ENCODE data around the gene TRABD2A. TPM values are rescaled to one million over a fixed set of nuclear protein-coding genes. Genes with fewer than 3 reads are reported as not detected.
A peak's percentile ranks its signal among the peaks of the same experiment; 100 is the strongest.

Gene TRABD2A
- total and polyA plus RNA-seq, 9 donors, result 12.2 to 71.0 (median 33.3) TPM

DNA sequence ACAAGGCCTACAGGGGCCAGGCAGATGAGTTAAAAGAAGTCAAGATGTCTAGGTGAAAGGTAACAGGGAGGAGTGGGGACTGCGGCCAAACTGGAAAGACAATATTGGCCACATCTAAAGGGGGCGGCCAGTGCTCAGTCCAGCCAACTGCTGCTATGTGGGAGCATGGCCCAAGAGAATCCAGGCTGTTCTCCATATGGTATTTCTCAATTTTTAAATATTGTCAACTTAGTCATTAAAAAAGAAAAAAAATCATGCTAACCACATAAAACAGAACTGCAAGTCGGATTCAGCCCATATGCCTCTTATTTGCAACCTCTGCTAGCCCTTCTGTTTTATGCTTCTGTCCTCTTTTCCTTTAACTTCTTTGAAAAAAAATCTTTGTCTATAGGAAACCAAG, 14.8 kb downstream of the TRABD2A start:
- intact Hi-C loops (cut with DNase I), result no loop called here
- no peaks in the 10 kb centered on the region for H3K27me3 ChIP-seq
- DNase-seq, result peak in 1 of 5 donors; percentile 28
- no peaks in the 10 kb centered on the region for H3K9me3 ChIP-seq
- TF ChIP-seq, protein P1, sequence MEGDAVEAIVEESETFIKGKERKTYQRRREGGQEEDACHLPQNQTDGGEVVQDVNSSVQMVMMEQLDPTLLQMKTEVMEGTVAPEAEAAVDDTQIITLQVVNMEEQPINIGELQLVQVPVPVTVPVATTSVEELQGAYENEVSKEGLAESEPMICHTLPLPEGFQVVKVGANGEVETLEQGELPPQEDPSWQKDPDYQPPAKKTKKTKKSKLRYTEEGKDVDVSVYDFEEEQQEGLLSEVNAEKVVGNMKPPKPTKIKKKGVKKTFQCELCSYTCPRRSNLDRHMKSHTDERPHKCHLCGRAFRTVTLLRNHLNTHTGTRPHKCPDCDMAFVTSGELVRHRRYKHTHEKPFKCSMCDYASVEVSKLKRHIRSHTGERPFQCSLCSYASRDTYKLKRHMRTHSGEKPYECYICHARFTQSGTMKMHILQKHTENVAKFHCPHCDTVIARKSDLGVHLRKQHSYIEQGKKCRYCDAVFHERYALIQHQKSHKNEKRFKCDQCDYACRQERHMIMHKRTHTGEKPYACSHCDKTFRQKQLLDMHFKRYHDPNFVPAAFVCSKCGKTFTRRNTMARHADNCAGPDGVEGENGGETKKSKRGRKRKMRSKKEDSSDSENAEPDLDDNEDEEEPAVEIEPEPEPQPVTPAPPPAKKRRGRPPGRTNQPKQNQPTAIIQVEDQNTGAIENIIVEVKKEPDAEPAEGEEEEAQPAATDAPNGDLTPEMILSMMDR (IDR thresholded peaks at IDR 0.05), result no peak
- no peak for TF ChIP-seq POLR2A (IDR thresholded peaks at IDR 0.05)
- no peak overlapping the region for H3K4me3 ChIP-seq
- no peaks in the 10 kb centered on the region for H3K4me1 ChIP-seq (ENCODE audit: insufficient read depth)
- 19 to 35% (median 27%) methylated on average over 3 of the region's 3 CpGs for WGBS, 3 donors
- no peak overlapping the region for H3K27ac ChIP-seq
- no peaks in the 10 kb centered on the region for H3K36me3 ChIP-seq

DNA sequence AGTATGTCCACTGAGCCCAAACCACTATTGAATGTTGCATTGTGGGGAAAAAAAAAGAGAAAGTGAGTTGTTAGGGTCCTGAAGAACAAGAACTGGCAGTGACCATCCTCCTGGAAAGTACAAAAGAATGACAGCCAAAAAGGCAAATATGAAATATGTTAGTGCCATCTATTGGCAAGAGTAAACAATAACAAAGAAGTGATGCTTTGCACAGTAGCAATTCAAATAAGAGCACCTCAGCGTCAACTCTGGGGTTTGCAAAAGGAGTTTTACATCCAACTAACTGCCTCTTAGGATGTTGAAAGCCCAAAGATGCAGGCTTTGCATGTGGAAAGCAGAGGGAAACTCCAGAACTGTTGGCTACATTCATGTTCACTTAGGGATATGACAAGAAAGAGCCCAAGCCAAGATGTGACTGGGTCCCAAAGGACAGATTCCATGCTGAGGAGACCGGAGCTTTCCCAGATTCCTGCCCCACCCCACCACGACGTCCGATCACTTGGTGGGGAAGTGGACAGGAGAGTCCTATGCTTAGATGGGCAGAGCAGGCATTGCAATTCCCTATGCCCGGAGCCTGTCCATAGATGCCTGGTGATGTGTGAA, 15.6 kb downstream of the TRABD2A start:
- Histone ChIP-seq H3K4me3 (no peak overlapping the region), H3K4me1 (ENCODE audit: insufficient read depth) (no peaks in the 10 kb centered on the region), H3K27me3 (no peaks in the 10 kb centered on the region), H3K9me3 (no peaks in the 10 kb centered on the region), H3K36me3 (no peaks in the 10 kb centered on the region), H3K27ac (no peak overlapping the region)
- intact Hi-C loops (cut with DNase I), result no loop called here
- 59 to 76% (median 76%) methylated on average over 6 of the region's 6 CpGs for WGBS, 3 donors
- TF ChIP-seq, protein P1 (IDR thresholded peaks at IDR 0.05), result no peak
- TF ChIP-seq EP300 (IDR thresholded peaks at IDR 0.05) (no peak), POLR2A (IDR thresholded peaks at IDR 0.05) (no peak)
- DNase-seq, result no peak

DNA sequence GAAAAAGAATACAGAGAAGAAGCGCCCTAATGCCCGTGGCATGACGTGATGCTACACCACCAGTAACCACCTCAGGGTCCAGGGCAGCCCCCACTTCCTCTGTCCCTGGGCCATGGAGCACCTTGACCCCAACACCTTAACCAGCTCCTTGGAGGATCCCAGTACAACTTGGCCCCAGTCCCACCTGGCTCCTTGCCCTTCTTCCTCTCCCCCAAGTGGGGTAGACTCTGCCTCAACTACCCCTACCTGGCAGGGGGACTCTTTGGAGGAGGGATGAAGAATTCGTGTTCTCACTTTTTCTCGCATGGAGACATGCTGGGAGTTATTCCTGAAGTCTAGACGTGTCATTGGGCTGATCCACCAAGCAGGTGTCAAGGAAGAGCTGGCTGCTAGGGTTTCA, 18.9 kb downstream of the TRABD2A start:
- no peak for DNase-seq
- Histone ChIP-seq H3K4me1 (ENCODE audit: insufficient read depth) (no peaks in the 10 kb centered on the region), H3K4me3 (no peak overlapping the region), H3K27ac (no peak overlapping the region), H3K9me3 (no peaks in the 10 kb centered on the region), H3K27me3 (no peaks in the 10 kb centered on the region), H3K36me3 (no peaks in the 10 kb centered on the region)
- WGBS, 3 donors, result 81 to 91% (median 91%) methylated on average over 6 of the region's 6 CpGs
- intact Hi-C loops (cut with DNase I), result no loop called here
- no peak for TF ChIP-seq POLR2A (IDR thresholded peaks at IDR 0.05)
- TF ChIP-seq, protein P1 (IDR thresholded peaks at IDR 0.05), result no peak
- TF ChIP-seq EP300 (IDR thresholded peaks at IDR 0.05), result no peak

DNA sequence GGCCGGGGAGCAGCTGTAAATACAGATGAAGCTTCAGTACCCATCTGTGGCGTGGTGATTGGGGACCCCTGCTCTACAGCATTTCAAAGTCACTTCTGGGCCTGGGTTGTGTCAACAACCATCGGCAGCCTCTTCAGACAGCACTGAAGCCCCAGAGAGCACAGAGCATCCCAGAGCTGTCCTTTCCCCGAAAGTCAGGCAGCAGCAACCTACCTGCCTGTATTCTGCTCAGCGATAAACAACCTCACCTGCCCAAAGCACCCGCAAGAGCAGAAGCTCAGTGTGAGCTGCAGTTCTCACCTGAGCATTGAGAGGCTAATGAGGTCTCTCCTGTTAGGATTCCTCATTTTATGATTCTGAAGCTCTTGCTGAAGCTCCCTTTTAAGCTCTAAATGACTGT, 19.3 kb downstream of the TRABD2A start:
- Histone ChIP-seq H3K4me3 (no peak overlapping the region), H3K9me3 (no peaks in the 10 kb centered on the region), H3K27ac (no peak overlapping the region), H3K36me3 (no peaks in the 10 kb centered on the region), H3K4me1 (ENCODE audit: insufficient read depth) (no peaks in the 10 kb centered on the region), H3K27me3 (no peaks in the 10 kb centered on the region)
- WGBS, 3 donors, result 73 to 90% (median 88%) methylated on average over 6 of the region's 6 CpGs
- TF ChIP-seq EP300 (IDR thresholded peaks at IDR 0.05) (no peak), POLR2A (IDR thresholded peaks at IDR 0.05) (no peak)
- TF ChIP-seq, protein P1 (IDR thresholded peaks at IDR 0.05), result no peak
- no peak for DNase-seq
- intact Hi-C loops (cut with DNase I), result no loop called here
